Measurements from ENCODE around the gene MRPL2. TPM values are rescaled to one million over a fixed set of nuclear protein-coding genes. Genes with fewer than 3 reads are reported as not detected.

The MRPL2 gene
- total RNA-seq, 1 donor from 2014 or later = 14.2 TPM

- Histone ChIP-seq H3K9me3 (no peaks in the 10 kb centered on the region), H3K27me3 (no peaks in the 10 kb centered on the region), H3K36me3 (peaks cover 0 to 47% of the 10 kb centered on the region in 2 donors), H3K4me1 (peaks cover 44% of the 10 kb centered on the region), H3K27ac (no peak overlapping the region), H3K4me3 (peak overlapping the region in 1 of 2 donors; percentile 85)
- intact Hi-C loops (cut with DNase I) = loop anchor here (10.0 kb wide), 1 partner anchor 108 kb away; no protein-coding TSS in a partner anchor
- TF ChIP-seq POLR2A (IDR thresholded peaks at IDR 0.05) = no peak
- TF ChIP-seq POLR2AphosphoS5 (IDR thresholded peaks at IDR 0.05; ENCODE audit: insufficient read depth in 1 of 2, low read depth in 1 of 2) = no peak
- TF ChIP-seq CTCF (IDR thresholded peaks at IDR 0.05) = no peak
- no peak for DNase-seq (ENCODE audit: extremely low spot score in 2 of 2)
These were observed 46.9 kb downstream of the MRPL2 start for GRCh38 chr6:43012364-43012763.

DNA sequence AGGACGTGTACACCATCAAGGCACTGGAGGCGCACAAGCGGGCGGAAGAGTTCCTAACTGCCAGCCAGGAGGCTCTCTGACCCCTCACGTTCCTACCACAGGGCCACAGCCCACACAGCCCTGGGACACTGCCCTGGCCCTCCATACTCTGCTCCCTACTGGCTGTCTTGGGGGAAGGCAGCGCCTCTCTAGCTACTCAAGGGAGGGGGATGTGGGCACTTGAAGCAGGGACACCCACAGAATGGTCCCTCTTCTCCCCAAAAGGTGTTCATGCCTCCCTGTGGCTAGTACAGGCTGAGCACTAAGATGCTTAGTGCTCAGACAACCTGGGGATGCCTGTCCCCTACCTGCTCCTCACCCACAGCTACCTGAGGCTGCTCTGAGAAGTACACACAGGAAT, 48.0 kb downstream of the MRPL2 start:
- Histone ChIP-seq H3K4me1 (peaks cover 33% of the 10 kb centered on the region), H3K4me3 (no peak overlapping the region), H3K27ac (no peak overlapping the region), H3K27me3 (no peaks in the 10 kb centered on the region), H3K36me3 (peaks cover 0 to 55% of the 10 kb centered on the region in 2 donors), H3K9me3 (no peaks in the 10 kb centered on the region)
- no peak for TF ChIP-seq CTCF (IDR thresholded peaks at IDR 0.05)
- TF ChIP-seq POLR2A (IDR thresholded peaks at IDR 0.05) = no peak
- no peak for TF ChIP-seq POLR2AphosphoS5 (IDR thresholded peaks at IDR 0.05; ENCODE audit: insufficient read depth in 1 of 2, low read depth in 1 of 2)
- no peak for DNase-seq (ENCODE audit: extremely low spot score in 2 of 2)
- intact Hi-C loops (cut with DNase I) = loop anchor here (10.0 kb wide), 1 partner anchor 106 kb away; no protein-coding TSS in a partner anchor

DNA sequence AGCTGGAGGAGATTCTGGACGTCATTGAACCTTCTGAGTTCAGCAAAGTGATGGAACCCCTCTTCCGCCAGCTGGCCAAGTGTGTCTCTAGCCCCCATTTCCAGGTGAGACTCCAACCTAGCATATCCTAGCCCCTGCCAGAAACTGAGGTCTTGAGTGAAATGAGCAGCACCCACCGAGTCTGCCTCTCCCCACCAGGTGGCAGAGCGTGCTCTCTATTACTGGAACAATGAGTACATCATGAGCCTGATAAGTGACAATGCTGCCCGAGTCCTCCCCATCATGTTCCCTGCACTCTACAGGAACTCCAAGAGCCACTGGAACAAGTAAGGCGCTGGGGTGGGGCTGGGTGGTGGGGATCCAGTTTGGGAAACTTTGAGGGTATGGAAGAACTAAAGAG, 50.1 kb downstream of the MRPL2 start:
- no peak for DNase-seq (ENCODE audit: extremely low spot score in 2 of 2)
- Histone ChIP-seq H3K4me3 (no peak overlapping the region), H3K9me3 (no peaks in the 10 kb centered on the region), H3K4me1 (peaks cover 14% of the 10 kb centered on the region), H3K27me3 (no peaks in the 10 kb centered on the region), H3K36me3 (peaks cover 0 to 55% of the 10 kb centered on the region in 2 donors), H3K27ac (no peak overlapping the region)
- TF ChIP-seq CTCF (IDR thresholded peaks at IDR 0.05) = no peak
- TF ChIP-seq POLR2A (IDR thresholded peaks at IDR 0.05) = no peak
- no peak for TF ChIP-seq POLR2AphosphoS5 (IDR thresholded peaks at IDR 0.05; ENCODE audit: insufficient read depth in 1 of 2, low read depth in 1 of 2)
- intact Hi-C loops (cut with DNase I) = no loop called here

DNA sequence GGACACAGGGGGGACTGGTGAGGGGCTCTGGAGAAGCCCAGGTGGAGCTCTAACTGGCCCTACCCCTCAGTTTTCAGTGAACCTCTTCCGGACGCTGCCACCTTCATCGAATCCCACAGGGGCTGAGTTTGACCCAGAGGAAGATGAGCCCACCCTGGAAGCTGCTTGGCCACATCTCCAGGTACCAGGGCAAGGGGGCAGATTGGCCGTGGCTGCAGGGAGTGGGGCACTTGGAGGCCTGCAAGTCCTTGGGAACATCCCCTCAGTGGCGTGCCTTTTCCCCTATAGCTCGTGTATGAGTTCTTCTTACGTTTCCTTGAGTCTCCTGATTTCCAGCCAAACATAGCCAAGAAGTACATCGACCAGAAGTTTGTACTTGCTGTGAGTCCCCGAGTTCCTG, 52.1 kb downstream of the MRPL2 start:
- Histone ChIP-seq H3K9me3 (no peaks in the 10 kb centered on the region), H3K36me3 (peaks cover 0 to 54% of the 10 kb centered on the region in 2 donors), H3K4me3 (no peak overlapping the region), H3K27ac (no peak overlapping the region), H3K27me3 (no peaks in the 10 kb centered on the region), H3K4me1 (no peaks in the 10 kb centered on the region)
- intact Hi-C loops (cut with DNase I) = no loop called here
- no peak for DNase-seq (ENCODE audit: extremely low spot score in 2 of 2)
- TF ChIP-seq POLR2A (IDR thresholded peaks at IDR 0.05) (no peak), CTCF (IDR thresholded peaks at IDR 0.05) (no peak), POLR2AphosphoS5 (IDR thresholded peaks at IDR 0.05; ENCODE audit: insufficient read depth in 1 of 2, low read depth in 1 of 2) (no peak)

GRCh38 chr6:43006251-43006650, 53.0 kb downstream of the MRPL2 start:
- no peak for DNase-seq (ENCODE audit: extremely low spot score in 2 of 2)
- no peak overlapping the region for H3K4me3 ChIP-seq
- no peaks in the 10 kb centered on the region for H3K4me1 ChIP-seq
- TF ChIP-seq CTCF (IDR thresholded peaks at IDR 0.05) (no peak), POLR2A (IDR thresholded peaks at IDR 0.05) (no peak), POLR2AphosphoS5 (IDR thresholded peaks at IDR 0.05; ENCODE audit: insufficient read depth in 1 of 2, low read depth in 1 of 2) (no peak)
- peaks cover 0 to 45% of the 10 kb centered on the region in 2 donors for H3K36me3 ChIP-seq
- H3K27me3 ChIP-seq = no peaks in the 10 kb centered on the region
- H3K9me3 ChIP-seq = no peaks in the 10 kb centered on the region
- no peak overlapping the region for H3K27ac ChIP-seq
- intact Hi-C loops (cut with DNase I) = no loop called here

All from vagina (tissue), 2 donors.